Measurements from ENCODE around the gene LYPD1. TPM values are rescaled to one million over a fixed set of nuclear protein-coding genes. Genes with fewer than 3 reads are reported as not detected.

The LYPD1 gene
- total RNA-seq, 1 experiment from 2014 or later: not detected

DNA sequence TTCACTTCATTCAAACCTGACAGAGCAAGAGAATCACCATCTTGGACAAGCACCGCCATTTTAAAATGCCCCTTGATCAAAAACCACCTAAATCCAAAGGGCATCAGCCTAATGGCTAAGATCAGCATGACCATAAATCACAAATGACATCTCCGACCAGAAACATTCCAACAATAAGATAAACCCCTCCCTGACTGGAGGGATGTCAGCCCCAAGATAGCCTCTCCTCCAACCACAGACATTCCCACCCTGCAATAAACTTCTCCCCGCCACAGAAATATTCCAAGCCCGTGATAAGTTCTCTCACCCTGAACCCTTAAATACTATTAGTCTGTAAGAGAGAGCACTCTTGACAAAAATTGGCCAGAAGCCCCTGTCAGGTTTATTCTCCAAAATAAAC, 21.6 kb upstream of the LYPD1 start (continued):
- no peak for TF ChIP-seq ELF1 (IDR thresholded peaks at IDR 0.05; ENCODE audit: borderline replicate concordance, low read depth)

DNA sequence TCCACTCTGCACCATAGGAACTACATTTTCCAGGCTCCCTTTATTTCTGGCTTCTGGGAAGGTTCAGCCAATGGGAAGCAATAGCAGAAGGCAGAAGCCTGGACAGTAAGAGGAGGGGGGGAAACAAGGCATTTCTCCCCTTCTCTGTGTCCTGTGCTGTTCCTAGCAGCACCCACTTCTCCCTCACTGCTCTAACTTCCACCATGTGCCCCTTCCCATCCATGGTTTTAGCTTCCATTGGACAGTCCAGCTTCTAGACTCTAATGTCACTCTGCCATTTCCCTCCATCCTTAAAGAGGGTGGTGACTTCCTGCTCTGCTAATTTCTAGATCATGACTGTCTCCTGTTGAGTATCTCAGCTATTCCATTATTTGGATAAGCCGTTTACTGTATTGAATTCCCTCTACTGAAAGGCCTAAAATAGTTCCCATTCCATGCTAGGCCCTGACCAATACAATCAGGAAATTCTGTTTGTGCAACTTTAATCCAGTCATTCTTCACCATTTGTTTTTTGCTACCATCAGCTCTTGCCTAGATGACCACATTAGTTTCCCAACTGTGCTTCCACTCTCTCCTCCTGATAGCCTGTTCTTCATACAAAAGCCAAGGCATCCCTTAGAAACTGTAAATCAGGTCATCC, 20.8 kb upstream of the LYPD1 start:
- RAD21 ChIA-PET (ENCODE audit: low non-redundant PET in 1 of 2, low total read pairs in 2 of 2, uncharacterized antibody in 2 of 2, unreplicated experiment in 2 of 2): no interaction called here
- H3K9me2 ChIP-seq (ENCODE audit: insufficient read depth): no peaks in the 10 kb centered on the region
- H3K9ac ChIP-seq (ENCODE audit: low read length): no peak overlapping the region
- CTCF ChIA-PET: no interaction called here
- H3K4me2 ChIP-seq (ENCODE audit: low read length): no peak overlapping the region
- no peak overlapping the region for H3K27ac ChIP-seq (ENCODE audit: low read depth, low read length)
- no peaks in the 10 kb centered on the region for H3K4me1 ChIP-seq (ENCODE audit: control insufficient read depth in 1 of 2, insufficient read depth in 2 of 2, low read length in 2 of 2)
- no TSS peak for BruUV-seq (replicated peaks)
- no peak for ATAC-seq
- H4K20me1 ChIP-seq (ENCODE audit: insufficient read depth): no peaks in the 10 kb centered on the region
- intact Hi-C loops (cut with micrococcal nuclease): no loop called here
- no peaks in the 10 kb centered on the region for H3K9me3 ChIP-seq (ENCODE audit: control insufficient read depth in 1 of 2, insufficient read depth in 1 of 2, low read depth in 1 of 2, low read length in 2 of 2)
- no peak for TF ChIP-seq CBX3 (IDR thresholded peaks at IDR 0.05; ENCODE audit: low read depth)
- no peak for TF ChIP-seq POLR2AphosphoS5 (IDR thresholded peaks at IDR 0.05; ENCODE audit: low read depth, low read length)
- no peak for TF ChIP-seq SP1 (IDR thresholded peaks at IDR 0.05; ENCODE audit: low read depth)
- TF ChIP-seq EZH2 (IDR thresholded peaks at IDR 0.05): no peak
- no peak for TF ChIP-seq RAD21 (IDR thresholded peaks at IDR 0.05; ENCODE audit: low read depth)
- TF ChIP-seq YY1 (IDR thresholded peaks at IDR 0.05; ENCODE audit: extremely low read depth, insufficient replicate concordance, low read depth, low read length): no peak
- no peak for TF ChIP-seq ELF1 (IDR thresholded peaks at IDR 0.05; ENCODE audit: borderline replicate concordance, low read depth)
- no peak overlapping the region for H3K4me3 ChIP-seq (replicated peaks in 1 of 2; ENCODE audit: low read depth in 1 of 2, low read length in 2 of 2)
- no peaks in the 10 kb centered on the region for H3K79me2 ChIP-seq (ENCODE audit: insufficient read depth, low read length)
- H3K27me3 ChIP-seq (ENCODE audit: insufficient read depth, low read length): 0 out of 2 replicates have a peak, but pooled peaks cover 1% of the 10 kb centered on the region
- no peak overlapping the region for H2AFZ ChIP-seq (ENCODE audit: low read depth, low read length, poor library complexity, severe bottlenecking)
- no peak for DNase-seq (ENCODE audit: low read depth, low spot score)
- POLR2A ChIA-PET: no interaction called here
- H3K36me3 ChIP-seq (ENCODE audit: control insufficient read depth in 1 of 2, insufficient read depth in 2 of 2, low read length in 2 of 2): no peaks in the 10 kb centered on the region

DNA sequence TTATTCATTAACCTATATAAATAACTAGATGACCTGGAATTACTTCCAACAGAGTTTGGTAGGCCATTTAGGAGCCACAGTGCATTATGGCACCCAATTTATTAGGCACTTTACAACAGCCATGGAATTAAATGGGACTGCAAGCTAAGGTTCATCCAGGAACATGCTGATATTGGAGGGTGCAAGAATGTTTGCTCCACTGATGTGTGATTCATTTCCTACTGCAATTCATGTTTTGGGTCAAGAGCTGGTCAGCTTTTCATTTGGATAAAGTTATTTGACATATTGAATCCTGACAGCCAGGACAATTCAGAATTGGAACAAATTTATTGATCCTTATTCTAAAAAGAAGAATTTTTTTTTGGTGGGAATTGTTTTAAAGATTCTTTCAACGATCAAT, 11.8 kb upstream of the LYPD1 start:
- no TSS peak for BruUV-seq (replicated peaks)
- RAD21 ChIA-PET (ENCODE audit: low non-redundant PET in 1 of 2, low total read pairs in 2 of 2, uncharacterized antibody in 2 of 2, unreplicated experiment in 2 of 2): no interaction called here
- Histone ChIP-seq H3K9me3 (ENCODE audit: control insufficient read depth in 1 of 2, insufficient read depth in 1 of 2, low read depth in 1 of 2, low read length in 2 of 2) (no peaks in the 10 kb centered on the region), H4K20me1 (ENCODE audit: insufficient read depth) (no peaks in the 10 kb centered on the region), H3K27ac (ENCODE audit: low read depth, low read length) (no peak overlapping the region), H3K4me3 (replicated peaks in 1 of 2; ENCODE audit: low read depth in 1 of 2, low read length in 2 of 2) (no peak overlapping the region), H3K27me3 (ENCODE audit: insufficient read depth, low read length) (peaks cover 55% of the 10 kb centered on the region), H3K36me3 (ENCODE audit: control insufficient read depth in 1 of 2, insufficient read depth in 2 of 2, low read length in 2 of 2) (no peaks in the 10 kb centered on the region), H3K9me2 (ENCODE audit: insufficient read depth) (no peaks in the 10 kb centered on the region; the same call in 1 of the 2 replicates), H2AFZ (ENCODE audit: low read depth, low read length, poor library complexity, severe bottlenecking) (no peak overlapping the region), H3K9ac (ENCODE audit: low read length) (no peak overlapping the region), H3K4me1 (ENCODE audit: control insufficient read depth in 1 of 2, insufficient read depth in 2 of 2, low read length in 2 of 2) (no peaks in the 10 kb centered on the region), H3K4me2 (ENCODE audit: low read length) (no peak overlapping the region), H3K79me2 (ENCODE audit: insufficient read depth, low read length) (no peaks in the 10 kb centered on the region)
- intact Hi-C loops (cut with micrococcal nuclease): no loop called here
- ATAC-seq (no peak), DNase-seq (ENCODE audit: low read depth, low spot score) (no peak)
- POLR2A ChIA-PET: no interaction called here
- CTCF ChIA-PET: no interaction called here
- TF ChIP-seq TCF7L2 (IDR thresholded peaks at IDR 0.05; ENCODE audit: borderline replicate concordance, extremely low read depth, insufficient read depth, insufficient read length): no peak
- no peak for TF ChIP-seq EZH2phosphoT487 (IDR thresholded peaks at IDR 0.05; ENCODE audit: borderline replicate concordance)
- TF ChIP-seq, protein P1, sequence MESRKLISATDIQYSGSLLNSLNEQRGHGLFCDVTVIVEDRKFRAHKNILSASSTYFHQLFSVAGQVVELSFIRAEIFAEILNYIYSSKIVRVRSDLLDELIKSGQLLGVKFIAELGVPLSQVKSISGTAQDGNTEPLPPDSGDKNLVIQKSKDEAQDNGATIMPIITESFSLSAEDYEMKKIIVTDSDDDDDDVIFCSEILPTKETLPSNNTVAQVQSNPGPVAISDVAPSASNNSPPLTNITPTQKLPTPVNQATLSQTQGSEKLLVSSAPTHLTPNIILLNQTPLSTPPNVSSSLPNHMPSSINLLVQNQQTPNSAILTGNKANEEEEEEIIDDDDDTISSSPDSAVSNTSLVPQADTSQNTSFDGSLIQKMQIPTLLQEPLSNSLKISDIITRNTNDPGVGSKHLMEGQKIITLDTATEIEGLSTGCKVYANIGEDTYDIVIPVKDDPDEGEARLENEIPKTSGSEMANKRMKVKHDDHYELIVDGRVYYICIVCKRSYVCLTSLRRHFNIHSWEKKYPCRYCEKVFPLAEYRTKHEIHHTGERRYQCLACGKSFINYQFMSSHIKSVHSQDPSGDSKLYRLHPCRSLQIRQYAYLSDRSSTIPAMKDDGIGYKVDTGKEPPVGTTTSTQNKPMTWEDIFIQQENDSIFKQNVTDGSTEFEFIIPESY (IDR thresholded peaks at IDR 0.05; ENCODE audit: extremely low read depth, insufficient replicate concordance, low read length): no peak
- no peak for TF ChIP-seq ZNF274 (IDR thresholded peaks at IDR 0.05; ENCODE audit: low read depth, low read length)
- TF ChIP-seq, protein P2, sequence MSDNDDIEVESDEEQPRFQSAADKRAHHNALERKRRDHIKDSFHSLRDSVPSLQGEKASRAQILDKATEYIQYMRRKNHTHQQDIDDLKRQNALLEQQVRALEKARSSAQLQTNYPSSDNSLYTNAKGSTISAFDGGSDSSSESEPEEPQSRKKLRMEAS (IDR thresholded peaks at IDR 0.05): no peak
- no peak for TF ChIP-seq ZFX (IDR thresholded peaks at IDR 0.05)
- no peak for TF ChIP-seq CEBPB (IDR thresholded peaks at IDR 0.05; ENCODE audit: low read depth)
- no peak for TF ChIP-seq EZH2 (IDR thresholded peaks at IDR 0.05)
- TF ChIP-seq, protein P3, sequence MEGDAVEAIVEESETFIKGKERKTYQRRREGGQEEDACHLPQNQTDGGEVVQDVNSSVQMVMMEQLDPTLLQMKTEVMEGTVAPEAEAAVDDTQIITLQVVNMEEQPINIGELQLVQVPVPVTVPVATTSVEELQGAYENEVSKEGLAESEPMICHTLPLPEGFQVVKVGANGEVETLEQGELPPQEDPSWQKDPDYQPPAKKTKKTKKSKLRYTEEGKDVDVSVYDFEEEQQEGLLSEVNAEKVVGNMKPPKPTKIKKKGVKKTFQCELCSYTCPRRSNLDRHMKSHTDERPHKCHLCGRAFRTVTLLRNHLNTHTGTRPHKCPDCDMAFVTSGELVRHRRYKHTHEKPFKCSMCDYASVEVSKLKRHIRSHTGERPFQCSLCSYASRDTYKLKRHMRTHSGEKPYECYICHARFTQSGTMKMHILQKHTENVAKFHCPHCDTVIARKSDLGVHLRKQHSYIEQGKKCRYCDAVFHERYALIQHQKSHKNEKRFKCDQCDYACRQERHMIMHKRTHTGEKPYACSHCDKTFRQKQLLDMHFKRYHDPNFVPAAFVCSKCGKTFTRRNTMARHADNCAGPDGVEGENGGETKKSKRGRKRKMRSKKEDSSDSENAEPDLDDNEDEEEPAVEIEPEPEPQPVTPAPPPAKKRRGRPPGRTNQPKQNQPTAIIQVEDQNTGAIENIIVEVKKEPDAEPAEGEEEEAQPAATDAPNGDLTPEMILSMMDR (IDR thresholded peaks at IDR 0.05 in 2 of 3, conservative IDR thresholded peaks at IDR 0.05 in 1 of 3; ENCODE audit: borderline replicate concordance in 1 of 3, insufficient read depth in 1 of 3, low read depth in 2 of 3, low read length in 2 of 3): no peak
